KOPT-K1 (cell line): ENCODE data around the gene FUT1.

Experiments
- H3K27ac ChIP-seq: fragments of 200-600 bp; sonication (generic); 2 replicates; pipeline ENCODE4 v1.5.1; 2016; ENCODE audit warnings: antibody characterized with exemption, mild to moderate bottlenecking, low read depth, low read length; ENCODE audit not compliant: poor library complexity, severe bottlenecking
- H3K36me3 ChIP-seq: fragments of 200-600 bp; sonication (generic); 2 replicates; pipeline ENCODE4 v1.5.1; 2017; ENCODE audit warnings: antibody characterized with exemption, mild to moderate bottlenecking, low read length, moderate library complexity; ENCODE audit not compliant: insufficient read depth
- H3K9me3 ChIP-seq: fragments of 200-600 bp; sonication (generic); 2 replicates; pipeline ENCODE4 v1.5.1; 2017; ENCODE audit warnings: antibody characterized with exemption, low read length, mild to moderate bottlenecking; ENCODE audit not compliant: insufficient read depth, poor library complexity, severe bottlenecking

FUT1 gene

GRCh38 chr19:48751845-48752495 lies 471 bp downstream of the FUT1 start:
- no peak overlapping the region for H3K27ac ChIP-seq
- no peaks in the 10 kb centered on the region for H3K36me3 ChIP-seq
- no peaks in the 10 kb centered on the region for H3K9me3 ChIP-seq

DNA sequence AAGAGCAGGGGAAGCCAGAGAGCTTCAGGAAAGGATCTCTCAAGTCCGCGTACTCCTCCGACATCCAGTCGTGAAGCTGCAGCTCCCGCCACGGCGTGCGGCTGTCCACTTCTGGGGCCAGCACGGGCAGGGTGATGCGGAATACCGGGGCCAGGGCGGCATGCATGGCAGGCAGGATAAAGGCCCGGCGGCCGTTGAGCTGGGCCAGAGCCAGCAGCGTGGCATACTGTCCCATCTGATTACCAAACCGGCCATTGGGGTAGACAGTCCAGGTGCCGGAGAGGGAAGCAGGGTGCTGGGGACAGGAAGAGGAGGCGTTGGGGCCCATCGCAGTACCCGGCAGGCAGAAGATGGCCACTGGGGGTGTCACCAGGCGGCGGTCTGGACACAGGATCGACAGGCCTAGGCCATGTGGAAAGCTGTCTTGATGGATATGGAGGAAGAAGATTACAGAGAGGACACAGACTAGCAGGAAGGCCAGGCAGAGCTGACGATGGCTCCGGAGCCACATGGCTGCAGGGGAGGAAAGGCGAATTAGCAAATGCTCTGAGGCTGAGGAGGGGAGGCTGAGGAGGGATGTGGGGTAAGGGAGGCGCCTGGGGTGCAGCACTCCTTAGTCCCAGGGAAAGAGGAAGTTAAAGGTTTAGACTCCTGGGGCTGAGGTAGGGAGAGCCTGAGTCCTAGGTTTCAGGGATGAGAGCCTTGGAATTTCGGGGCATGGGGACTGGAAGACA lies 1.5 kb downstream of the FUT1 start:
- no peaks in the 10 kb centered on the region for H3K9me3 ChIP-seq
- H3K36me3 ChIP-seq, result no peaks in the 10 kb centered on the region
- H3K27ac ChIP-seq, result no peak overlapping the region

DNA sequence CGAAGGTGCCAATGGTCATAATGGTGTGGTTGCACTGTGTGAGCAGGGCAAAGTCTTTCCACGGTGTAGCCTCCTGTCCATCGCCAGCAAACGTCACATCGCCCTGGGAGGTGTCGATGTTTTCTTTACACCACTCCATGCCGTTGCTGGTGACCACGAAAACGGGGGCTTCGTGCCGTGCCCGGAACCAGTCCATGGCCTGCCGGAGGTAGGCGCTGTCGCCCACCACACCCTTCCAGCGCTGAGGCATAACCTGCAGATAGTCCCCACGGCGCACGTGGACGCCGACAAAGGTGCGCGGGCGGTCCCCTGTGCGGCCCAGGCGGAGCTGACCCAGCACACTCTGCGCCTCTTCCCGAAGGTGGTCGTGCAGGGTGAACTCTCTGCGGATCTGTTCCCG lies 2.1 kb downstream of the FUT1 start:
- Histone ChIP-seq H3K36me3 (no peaks in the 10 kb centered on the region), H3K27ac (no peak overlapping the region), H3K9me3 (no peaks in the 10 kb centered on the region)

DNA sequence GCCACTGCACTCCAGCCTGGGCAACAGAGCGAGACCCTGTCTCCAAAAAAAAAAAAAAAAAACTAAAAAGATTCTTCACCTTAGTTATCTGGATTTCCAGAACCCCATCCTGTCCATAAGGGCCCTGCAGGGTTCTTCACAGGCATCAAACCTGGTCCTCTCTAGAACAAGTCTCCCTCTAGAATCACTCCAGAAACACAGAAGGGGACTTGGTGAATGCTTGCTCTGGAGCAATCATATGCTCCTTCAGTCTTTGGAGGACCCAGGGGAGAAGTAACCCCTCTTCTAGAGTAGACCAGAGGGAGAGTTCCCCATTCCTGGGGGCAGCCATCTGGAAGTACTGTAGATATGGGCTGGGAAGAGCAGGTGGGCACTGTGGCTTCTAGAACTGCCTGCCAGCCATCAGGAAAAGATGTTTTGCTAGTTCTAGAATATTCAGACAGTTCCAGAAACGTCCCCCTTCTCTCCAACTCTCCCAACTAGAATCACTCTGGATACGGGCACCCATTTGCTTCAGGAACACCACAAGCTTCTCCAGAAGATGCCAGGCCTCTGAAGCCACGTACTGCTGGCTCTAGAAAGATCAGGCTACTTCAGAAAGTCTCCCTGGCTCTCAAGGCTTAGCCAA lies 2.8 kb downstream of the FUT1 start:
- Histone ChIP-seq H3K36me3 (no peaks in the 10 kb centered on the region), H3K27ac (no peak overlapping the region), H3K9me3 (no peaks in the 10 kb centered on the region)

- Histone ChIP-seq H3K36me3 (no peaks in the 10 kb centered on the region), H3K9me3 (no peaks in the 10 kb centered on the region), H3K27ac (no peak within 1 kb of the TSS)
Observed at GRCh38 chr19:48746738-48747575, 5.5 kb downstream of the FUT1 start, which contains the start of gene IZUMO1. Gene IZUMO1 (minus strand): TSS chr19:48746909. CDS start chr19:48745859, 1,050 bp downstream.

GRCh38 chr19:48746110-48746509 lies 6.3 kb downstream of the FUT1 start:
- Histone ChIP-seq H3K27ac (no peak overlapping the region), H3K36me3 (no peaks in the 10 kb centered on the region), H3K9me3 (no peaks in the 10 kb centered on the region)

GRCh38 chr19:48745208-48745995 lies 7.0 kb downstream of the FUT1 start:
- H3K9me3 ChIP-seq, result no peaks in the 10 kb centered on the region
- no peak overlapping the region for H3K27ac ChIP-seq
- H3K36me3 ChIP-seq, result no peaks in the 10 kb centered on the region

DNA sequence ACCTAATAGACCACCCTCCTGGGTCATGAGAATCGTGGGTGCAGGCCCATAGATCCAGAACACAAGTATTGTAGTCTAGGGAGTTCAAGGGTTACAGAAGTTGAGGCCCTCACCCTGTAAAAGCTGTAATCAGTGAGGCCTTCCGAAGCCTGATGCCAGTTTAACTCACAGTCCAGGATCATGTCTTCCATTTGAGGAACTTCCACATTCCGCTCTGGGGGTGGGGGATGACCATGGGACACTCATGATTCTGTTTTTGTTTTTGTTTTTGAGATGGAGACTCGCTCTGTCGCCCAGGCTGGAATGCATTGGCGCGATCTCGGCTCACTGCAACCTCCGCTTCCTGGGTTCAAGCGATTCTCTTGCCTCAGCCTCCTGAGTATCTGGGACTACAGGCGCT lies 10.3 kb downstream of the FUT1 start:
- Histone ChIP-seq H3K9me3 (no peaks in the 10 kb centered on the region), H3K36me3 (no peaks in the 10 kb centered on the region), H3K27ac (no peak overlapping the region)

DNA sequence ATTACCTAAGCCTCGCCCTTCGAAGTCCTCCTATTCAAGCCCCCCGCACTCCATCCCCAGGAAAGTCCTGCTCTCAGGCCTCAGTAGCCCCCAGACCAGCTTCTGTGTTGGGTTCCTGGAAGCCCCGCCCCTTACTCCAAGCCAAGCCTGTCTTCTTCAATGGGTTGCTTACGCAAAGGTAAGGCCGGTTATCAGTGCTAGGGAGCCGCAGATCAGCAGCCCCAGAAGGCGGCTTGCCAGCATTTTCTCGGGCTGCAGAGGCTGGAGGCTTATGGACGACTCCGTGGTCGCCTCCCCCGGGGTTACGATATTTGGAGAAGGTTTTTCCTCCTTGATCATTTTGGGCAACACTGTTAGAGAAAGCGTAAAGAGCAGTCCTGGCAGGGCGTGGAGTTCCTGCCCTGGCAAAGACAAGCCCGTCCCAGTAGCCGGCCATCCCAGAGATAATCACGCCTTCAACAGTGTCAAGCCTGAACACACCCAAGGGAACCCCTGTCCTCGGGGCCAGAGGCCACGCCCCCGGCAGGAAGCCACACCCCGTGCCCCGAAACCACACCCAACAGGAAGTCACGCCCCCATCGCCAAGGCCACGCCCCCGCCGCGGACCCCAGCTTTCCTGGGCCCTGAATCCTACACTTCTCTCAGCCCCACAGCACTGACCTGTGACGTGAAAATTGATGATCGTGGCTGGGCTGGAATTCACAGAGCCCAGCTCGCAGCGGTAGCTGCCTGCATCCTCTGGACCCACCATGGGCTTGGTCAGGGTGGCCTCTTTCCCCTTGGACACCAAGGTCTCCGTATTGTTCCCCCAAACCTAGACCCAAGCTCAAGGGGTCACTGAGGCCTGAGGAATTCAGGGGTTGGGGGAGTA lies 11.1 kb downstream of the FUT1 start:
- H3K9me3 ChIP-seq, result no peaks in the 10 kb centered on the region
- H3K27ac ChIP-seq, result no peak overlapping the region
- no peaks in the 10 kb centered on the region for H3K36me3 ChIP-seq

DNA sequence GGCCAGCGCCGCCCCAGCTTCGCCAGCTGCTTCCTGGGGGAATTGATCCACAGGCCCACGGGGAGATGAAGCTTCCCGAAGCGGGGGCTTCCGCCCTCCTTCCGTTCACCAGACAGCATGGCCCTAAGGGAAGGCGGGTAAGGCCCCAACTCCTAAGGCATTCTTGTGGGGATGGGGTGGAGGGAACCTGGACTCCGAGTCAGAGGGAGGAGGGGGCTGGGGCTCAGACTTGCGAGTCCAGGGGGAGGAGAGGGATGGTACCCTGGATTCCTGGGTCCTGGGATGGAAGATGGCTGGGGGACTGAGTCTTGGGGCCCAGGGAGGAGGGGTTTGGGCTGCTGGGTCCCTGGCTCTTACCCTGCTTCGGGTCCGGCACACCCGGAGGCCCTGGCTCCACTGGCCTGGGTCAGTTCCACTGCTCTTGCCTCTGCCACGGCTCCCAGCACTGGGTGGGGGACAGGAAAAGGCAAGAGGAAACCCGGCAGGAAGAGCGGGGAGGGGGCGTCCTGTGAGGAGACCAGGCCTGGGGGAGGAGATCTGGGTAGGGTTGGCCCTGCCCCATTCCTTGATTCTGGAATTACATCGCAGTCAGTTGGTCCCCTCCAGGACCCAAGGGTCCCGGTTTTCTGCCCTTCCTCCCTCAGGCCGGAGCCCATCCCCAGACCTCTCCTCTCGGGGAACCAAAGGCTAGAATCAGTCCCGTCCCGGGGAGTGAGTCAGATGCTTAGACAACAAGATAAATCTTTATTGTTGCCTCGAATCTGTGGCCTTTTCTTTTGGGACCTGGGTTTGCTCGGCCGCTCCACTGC lies 12.1 kb downstream of the FUT1 start, which contains the start of gene RASIP1:
Gene RASIP1, minus strand, starts transcription at position 447 of the 809 bp plus-strand sequence. Its CDS starts 328 bp downstream, at position 119.
- H3K27ac ChIP-seq, result no peak within 1 kb of the TSS
- no peaks in the 10 kb centered on the region for H3K36me3 ChIP-seq
- no peaks in the 10 kb centered on the region for H3K9me3 ChIP-seq

DNA sequence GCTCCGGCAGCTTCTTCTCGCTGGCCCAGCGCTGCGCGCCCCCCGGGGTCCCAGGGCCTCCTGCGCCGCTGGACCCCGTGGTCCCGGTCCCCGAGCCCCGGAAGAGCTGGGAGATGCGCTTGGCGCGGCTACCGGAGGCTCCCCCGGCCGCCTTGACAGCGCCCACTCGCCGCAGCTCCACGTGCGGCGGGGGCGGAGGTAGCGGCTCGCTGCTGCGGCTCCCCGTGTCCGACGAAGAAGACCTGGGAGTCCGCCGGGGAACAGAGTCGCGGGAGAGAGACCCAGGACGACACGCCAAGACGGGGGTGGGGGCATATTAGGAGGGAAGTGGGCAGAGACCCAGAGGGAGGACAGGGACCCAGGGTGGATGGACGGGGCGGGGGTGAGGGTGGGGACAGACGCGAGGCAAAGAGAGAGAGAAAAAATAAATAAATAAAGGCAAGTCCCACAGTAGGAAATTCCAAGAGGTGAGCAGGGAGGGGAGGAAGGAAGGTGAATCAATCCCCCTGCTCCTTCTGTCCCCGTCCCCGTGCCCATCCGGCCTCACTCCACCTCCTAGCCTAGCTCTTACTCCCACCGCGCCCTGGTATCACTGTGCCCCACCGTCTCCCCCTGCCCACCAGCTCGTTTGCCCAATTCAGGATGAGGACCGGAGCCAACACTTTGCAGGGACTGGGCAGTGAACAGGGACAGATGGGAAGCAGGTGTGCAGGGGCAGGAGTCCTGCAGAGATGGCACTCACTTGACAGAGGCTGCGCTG lies 12.9 kb downstream of the FUT1 start:
- Histone ChIP-seq H3K9me3 (no peaks in the 10 kb centered on the region), H3K36me3 (no peaks in the 10 kb centered on the region), H3K27ac (no peak overlapping the region)

DNA sequence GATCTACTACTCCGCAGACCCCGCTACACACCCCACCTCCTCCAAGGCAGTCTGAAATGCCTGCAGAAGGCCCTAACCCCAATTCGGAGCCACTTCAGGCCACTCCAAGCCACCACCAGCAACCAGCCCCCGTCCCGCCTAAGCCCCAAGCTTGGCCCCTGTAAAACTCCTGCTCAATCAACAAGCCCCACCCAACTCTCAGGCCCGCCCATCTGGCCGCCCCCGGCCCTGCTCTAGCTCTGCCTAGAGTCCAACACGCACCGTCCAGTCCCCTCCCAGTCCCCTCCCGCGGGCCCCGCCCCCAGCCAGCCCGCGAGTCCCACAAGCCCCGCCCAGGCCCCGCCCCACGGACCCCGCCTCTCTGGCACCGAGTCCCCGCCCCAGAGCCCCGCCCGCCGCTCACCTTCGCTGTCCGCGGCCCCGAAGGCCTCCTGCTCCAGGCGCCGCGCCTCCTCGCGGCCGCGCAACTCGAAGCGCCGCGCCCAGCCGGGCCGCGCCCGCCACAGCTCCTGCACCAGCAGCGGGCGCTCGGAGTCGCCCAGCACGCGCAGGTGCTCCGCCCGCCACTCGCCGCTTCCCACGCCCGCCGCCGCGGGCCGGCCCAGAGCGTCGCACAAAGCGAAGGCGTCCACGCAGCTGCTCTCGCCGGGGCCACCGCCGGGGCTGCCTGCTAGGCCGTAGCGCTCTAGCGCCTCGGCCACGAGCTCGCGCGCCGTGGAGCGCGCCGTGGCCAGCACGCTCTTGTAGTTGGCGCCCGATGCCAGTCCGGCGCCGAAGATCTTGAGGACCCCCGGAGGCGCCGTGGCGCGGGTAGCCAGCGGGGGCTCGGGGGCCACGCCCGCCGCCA lies 13.7 kb downstream of the FUT1 start:
- Histone ChIP-seq H3K9me3 (no peaks in the 10 kb centered on the region), H3K27ac (no peak overlapping the region), H3K36me3 (no peaks in the 10 kb centered on the region)
